BE2C (cell line): Measurements from ENCODE around the gene PLAC9.
A peak's percentile ranks its signal among the peaks of the same experiment; 100 is the strongest.

ENCODE experiments used
- DNase-seq: peaks from one replicate; pipeline ENCODE4 v3.0.0-alpha.2; 2020
- H3K27me3 ChIP-seq: fragments of 250-450 bp; sonication (Bioruptor Pico); 2 replicates; pipeline ENCODE4 v1.5.1; 2020; ENCODE audit warnings: mild to moderate bottlenecking
- H3K36me3 ChIP-seq: fragments of 250-450 bp; sonication (Bioruptor Pico); 2 replicates; pipeline ENCODE4 v1.5.1; 2020; ENCODE audit warnings: mild to moderate bottlenecking
- H3K4me1 ChIP-seq: fragments of 250-450 bp; sonication (Bioruptor Pico); 2 replicates; pipeline ENCODE4 v1.5.1; 2020
- H3K4me3 ChIP-seq: 2 replicates; pipeline ENCODE4 v1.5.1; 2011; ENCODE audit warnings: low read depth, low read length
- H3K9me3 ChIP-seq: fragments of 250-450 bp; sonication (Bioruptor Pico); 2 replicates; pipeline ENCODE4 v1.5.1; 2020
- TF ChIP-seq, protein P1 (sequence below): IDR thresholded peaks from 2 replicates; pipeline ENCODE4 v1.5.1; 2012; ENCODE audit warnings: mild to moderate bottlenecking, low read depth, low read length

Gene PLAC9

GRCh38 chr10:80156216-80156615, 23.7 kb downstream of the PLAC9 start:
- H3K36me3 ChIP-seq: no peaks in the 10 kb centered on the region

GRCh38 chr10:80157561-80157960, 25.0 kb downstream of the PLAC9 start:
- no peaks in the 10 kb centered on the region for H3K9me3 ChIP-seq
- no peaks in the 10 kb centered on the region for H3K27me3 ChIP-seq
- DNase-seq: no peak
- H3K4me1 ChIP-seq: peaks cover 16% of the 10 kb centered on the region
- no peak overlapping the region for H3K4me3 ChIP-seq
- TF ChIP-seq, protein P1, sequence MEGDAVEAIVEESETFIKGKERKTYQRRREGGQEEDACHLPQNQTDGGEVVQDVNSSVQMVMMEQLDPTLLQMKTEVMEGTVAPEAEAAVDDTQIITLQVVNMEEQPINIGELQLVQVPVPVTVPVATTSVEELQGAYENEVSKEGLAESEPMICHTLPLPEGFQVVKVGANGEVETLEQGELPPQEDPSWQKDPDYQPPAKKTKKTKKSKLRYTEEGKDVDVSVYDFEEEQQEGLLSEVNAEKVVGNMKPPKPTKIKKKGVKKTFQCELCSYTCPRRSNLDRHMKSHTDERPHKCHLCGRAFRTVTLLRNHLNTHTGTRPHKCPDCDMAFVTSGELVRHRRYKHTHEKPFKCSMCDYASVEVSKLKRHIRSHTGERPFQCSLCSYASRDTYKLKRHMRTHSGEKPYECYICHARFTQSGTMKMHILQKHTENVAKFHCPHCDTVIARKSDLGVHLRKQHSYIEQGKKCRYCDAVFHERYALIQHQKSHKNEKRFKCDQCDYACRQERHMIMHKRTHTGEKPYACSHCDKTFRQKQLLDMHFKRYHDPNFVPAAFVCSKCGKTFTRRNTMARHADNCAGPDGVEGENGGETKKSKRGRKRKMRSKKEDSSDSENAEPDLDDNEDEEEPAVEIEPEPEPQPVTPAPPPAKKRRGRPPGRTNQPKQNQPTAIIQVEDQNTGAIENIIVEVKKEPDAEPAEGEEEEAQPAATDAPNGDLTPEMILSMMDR: no peak
- no peaks in the 10 kb centered on the region for H3K36me3 ChIP-seq

More at GRCh38 chr10:80156216-80156615, 23.7 kb downstream of the PLAC9 start:
- H3K9me3 ChIP-seq: no peaks in the 10 kb centered on the region
- TF ChIP-seq, protein P1: no peak
- H3K4me3 ChIP-seq: no peak overlapping the region
- no peaks in the 10 kb centered on the region for H3K27me3 ChIP-seq
- DNase-seq: no peak
- H3K4me1 ChIP-seq: peaks cover 16% of the 10 kb centered on the region

DNA sequence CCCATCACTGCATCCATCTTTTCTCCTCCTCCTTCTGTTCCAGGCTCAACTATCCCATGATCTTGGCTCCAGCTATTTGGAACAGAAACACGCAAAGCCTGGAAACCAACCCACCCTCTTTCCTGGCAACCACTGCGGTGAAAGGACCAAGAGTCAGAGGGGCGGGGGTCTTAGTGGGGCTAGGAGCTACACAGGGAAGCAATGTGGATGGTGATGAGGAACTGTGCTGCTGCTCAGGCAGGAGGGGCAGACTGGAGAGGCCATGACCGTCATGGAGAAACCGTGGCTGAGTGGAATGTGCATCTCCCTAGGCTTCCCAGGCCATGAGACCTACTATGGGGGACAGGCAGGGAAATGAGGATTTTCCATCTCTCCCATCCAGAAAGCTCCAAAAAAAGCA, 25.6 kb downstream of the PLAC9 start:
- TF ChIP-seq, protein P1: no peak
- Histone ChIP-seq H3K9me3 (no peaks in the 10 kb centered on the region), H3K4me1 (peaks cover 16% of the 10 kb centered on the region), H3K27me3 (no peaks in the 10 kb centered on the region), H3K36me3 (no peaks in the 10 kb centered on the region), H3K4me3 (no peak overlapping the region)
- DNase-seq: no peak

- DNase-seq: peak; percentile 86
- Histone ChIP-seq H3K27me3 (no peaks in the 10 kb centered on the region), H3K4me3 (peak overlapping the region; percentile 26), H3K36me3 (no peaks in the 10 kb centered on the region), H3K9me3 (no peaks in the 10 kb centered on the region), H3K4me1 (peaks cover 16% of the 10 kb centered on the region)
- TF ChIP-seq, protein P1: no peak
These were observed 26.1 kb downstream of the PLAC9 start for GRCh38 chr10:80158598-80159127.

DNA sequence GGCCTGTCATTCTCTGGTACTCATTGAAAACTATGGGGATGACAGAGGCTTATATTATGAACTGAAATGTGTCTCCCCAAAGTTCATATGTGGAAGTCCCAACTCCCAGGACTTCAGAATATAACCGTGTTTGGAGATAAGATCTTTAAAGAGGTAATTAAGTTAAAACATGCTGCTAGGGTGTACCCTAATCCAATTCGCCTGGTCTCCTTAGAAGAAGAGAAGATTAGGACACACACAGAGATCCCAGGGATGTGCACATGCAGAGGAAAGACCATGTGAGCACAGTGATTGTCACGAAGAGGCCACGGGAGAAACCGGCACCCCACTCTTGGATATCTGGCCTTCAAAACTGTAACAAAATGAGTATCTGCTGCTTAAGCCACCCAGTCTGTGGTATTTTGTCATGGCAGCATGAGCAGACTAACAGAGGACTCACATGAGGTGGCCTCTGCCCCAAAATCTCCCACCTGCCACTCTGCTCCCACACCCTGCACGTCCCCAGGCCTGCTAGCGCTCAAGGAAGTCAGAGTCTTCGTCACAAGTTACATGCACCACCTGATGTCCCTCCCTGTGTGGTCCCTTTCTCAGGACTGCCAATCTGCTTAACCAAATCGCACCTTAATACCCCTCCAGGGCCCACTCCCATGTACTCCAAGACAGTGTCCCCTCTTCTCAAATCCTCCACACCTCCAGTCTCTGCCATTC, 26.8 kb downstream of the PLAC9 start:
- peak overlapping the region; percentile 26 for H3K4me3 ChIP-seq
- no peaks in the 10 kb centered on the region for H3K36me3 ChIP-seq
- H3K4me1 ChIP-seq: peaks cover 16% of the 10 kb centered on the region
- TF ChIP-seq, protein P1: no peak
- no peak for DNase-seq
- no peaks in the 10 kb centered on the region for H3K27me3 ChIP-seq
- no peaks in the 10 kb centered on the region for H3K9me3 ChIP-seq
